ENCODE data around the gene IGF2R.
"Not testable (repeated sequence)": the region's sequence is repeated elsewhere in the genome, so short reads cannot be mapped to it uniquely, and the experiment has no call there.

Gene IGF2R

GRCh38 chr6:160132297-160132637 is 163.4 kb downstream of the IGF2R start:
- H3K4me3 ChIP-seq (ENCODE audit: low read depth, low read length): no peak overlapping the region
- no peak for DNase-seq (ENCODE audit: low read depth)
- TF ChIP-seq CTCF (conservative IDR thresholded peaks at IDR 0.05; ENCODE audit: low read depth, low read length): no peak

GRCh38 chr6:160132776-160133338 is 164.0 kb downstream of the IGF2R start:
- peak; percentile 51 for DNase-seq (ENCODE audit: low read depth)
- no peak for TF ChIP-seq CTCF (conservative IDR thresholded peaks at IDR 0.05; ENCODE audit: low read depth, low read length)
- H3K4me3 ChIP-seq (ENCODE audit: low read depth, low read length): no peak overlapping the region

GRCh38 chr6:160133441-160134336 is 164.8 kb downstream of the IGF2R start:
- no peak for DNase-seq (ENCODE audit: low read depth)
- TF ChIP-seq CTCF (conservative IDR thresholded peaks at IDR 0.05; ENCODE audit: low read depth, low read length): no peak
- no peak overlapping the region for H3K4me3 ChIP-seq (ENCODE audit: low read depth, low read length)

- not testable (repeated sequence) for DNase-seq (ENCODE audit: low read depth); H3K4me3 ChIP-seq (ENCODE audit: low read depth, low read length)
Observed at GRCh38 chr6:160134337-160134751, 165.5 kb downstream of the IGF2R start.

GRCh38 chr6:160134779-160135547 is 166.1 kb downstream of the IGF2R start:
- TF ChIP-seq CTCF (conservative IDR thresholded peaks at IDR 0.05; ENCODE audit: low read depth, low read length): no peak
- H3K4me3 ChIP-seq (ENCODE audit: low read depth, low read length): no peak overlapping the region
- no peak for DNase-seq (ENCODE audit: low read depth)

GRCh38 chr6:160135907-160136655 is 167.2 kb downstream of the IGF2R start:
- TF ChIP-seq CTCF (conservative IDR thresholded peaks at IDR 0.05; ENCODE audit: low read depth, low read length): no peak
- H3K4me3 ChIP-seq (ENCODE audit: low read depth, low read length): no peak overlapping the region

More at GRCh38 chr6:160135907-160136655, 167.2 kb downstream of the IGF2R start:
- no peak for DNase-seq (ENCODE audit: low read depth)

Data from choroid plexus epithelial cell (primary cell).